ENCODE measurements around the gene FILIP1L.

FILIP1L gene

GRCh38 chr3:99966662-99967416, 147.5 kb downstream of the FILIP1L start:
- Histone ChIP-seq H3K4me1 (ENCODE audit: control insufficient read depth, insufficient read depth, low read length) (no peaks in the 10 kb centered on the region), H3K4me3 (ENCODE audit: insufficient read depth, low read depth, low read length) (no peak overlapping the region), H3K9me3 (ENCODE audit: control insufficient read depth, low read length) (no peaks in the 10 kb centered on the region), H3K27ac (ENCODE audit: insufficient read depth, low read depth, low read length, poor library complexity, severe bottlenecking) (no peak overlapping the region), H3K36me3 (ENCODE audit: control insufficient read depth, insufficient read depth, low read length) (no peaks in the 10 kb centered on the region), H3K27me3 (ENCODE audit: control insufficient read depth, insufficient read depth, low read length, poor library complexity, severe bottlenecking) (no peaks in the 10 kb centered on the region)
- 96 to 98% methylated on average over 7 of the region's 7 CpGs for WGBS, 2 experiments

- H3K4me1 ChIP-seq (ENCODE audit: control insufficient read depth, insufficient read depth, low read length) = no peaks in the 10 kb centered on the region
- WGBS, 2 experiments = 94 to 97% methylated on average over 3 of the region's 3 CpGs
- no peaks in the 10 kb centered on the region for H3K9me3 ChIP-seq (ENCODE audit: control insufficient read depth, low read length)
- H3K27me3 ChIP-seq (ENCODE audit: control insufficient read depth, insufficient read depth, low read length, poor library complexity, severe bottlenecking) = no peaks in the 10 kb centered on the region
- no peaks in the 10 kb centered on the region for H3K36me3 ChIP-seq (ENCODE audit: control insufficient read depth, insufficient read depth, low read length)
- H3K27ac ChIP-seq (ENCODE audit: insufficient read depth, low read depth, low read length, poor library complexity, severe bottlenecking) = no peak overlapping the region
- no peak overlapping the region for H3K4me3 ChIP-seq (ENCODE audit: insufficient read depth, low read depth, low read length)
Observed at GRCh38 chr3:99965681-99966408, 148.5 kb downstream of the FILIP1L start.

DNA sequence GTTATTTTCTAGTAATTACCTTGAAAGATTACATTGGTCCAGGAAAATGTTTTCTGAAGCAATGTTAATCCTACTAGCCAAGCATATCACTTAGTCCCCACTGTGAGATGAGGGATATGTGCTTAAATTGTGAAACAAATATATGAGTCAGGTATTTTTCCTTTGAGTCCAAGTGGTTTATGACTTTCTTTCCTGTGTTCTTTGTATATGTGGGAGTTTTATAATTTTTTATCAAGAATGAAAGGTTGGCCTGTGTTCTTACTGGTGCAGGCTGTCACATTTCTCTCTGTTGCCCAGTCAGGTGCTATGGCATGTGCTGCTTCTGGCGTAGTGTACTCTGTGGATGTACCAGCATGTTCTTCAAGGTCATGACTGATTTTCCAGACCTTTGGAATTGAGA, 149.2 kb downstream of the FILIP1L start:
- H3K9me3 ChIP-seq (ENCODE audit: control insufficient read depth, low read length) = no peaks in the 10 kb centered on the region
- H3K4me3 ChIP-seq (ENCODE audit: insufficient read depth, low read depth, low read length) = no peak overlapping the region
- H3K36me3 ChIP-seq (ENCODE audit: control insufficient read depth, insufficient read depth, low read length) = no peaks in the 10 kb centered on the region
- no peaks in the 10 kb centered on the region for H3K27me3 ChIP-seq (ENCODE audit: control insufficient read depth, insufficient read depth, low read length, poor library complexity, severe bottlenecking)
- 89 to 100% methylated on average over 1 of the region's 1 CpG for WGBS, 2 experiments
- H3K27ac ChIP-seq (ENCODE audit: insufficient read depth, low read depth, low read length, poor library complexity, severe bottlenecking) = no peak overlapping the region
- H3K4me1 ChIP-seq (ENCODE audit: control insufficient read depth, insufficient read depth, low read length) = no peaks in the 10 kb centered on the region

GRCh38 chr3:99962703-99963102, 151.6 kb downstream of the FILIP1L start:
- Histone ChIP-seq H3K27me3 (ENCODE audit: control insufficient read depth, insufficient read depth, low read length, poor library complexity, severe bottlenecking) (no peaks in the 10 kb centered on the region), H3K27ac (ENCODE audit: insufficient read depth, low read depth, low read length, poor library complexity, severe bottlenecking) (no peak overlapping the region), H3K9me3 (ENCODE audit: control insufficient read depth, low read length) (no peaks in the 10 kb centered on the region), H3K36me3 (ENCODE audit: control insufficient read depth, insufficient read depth, low read length) (no peaks in the 10 kb centered on the region), H3K4me1 (ENCODE audit: control insufficient read depth, insufficient read depth, low read length) (no peaks in the 10 kb centered on the region), H3K4me3 (ENCODE audit: insufficient read depth, low read depth, low read length) (no peak overlapping the region)
- WGBS, 2 experiments = 93 to 98% methylated on average over 2 of the region's 2 CpGs

DNA sequence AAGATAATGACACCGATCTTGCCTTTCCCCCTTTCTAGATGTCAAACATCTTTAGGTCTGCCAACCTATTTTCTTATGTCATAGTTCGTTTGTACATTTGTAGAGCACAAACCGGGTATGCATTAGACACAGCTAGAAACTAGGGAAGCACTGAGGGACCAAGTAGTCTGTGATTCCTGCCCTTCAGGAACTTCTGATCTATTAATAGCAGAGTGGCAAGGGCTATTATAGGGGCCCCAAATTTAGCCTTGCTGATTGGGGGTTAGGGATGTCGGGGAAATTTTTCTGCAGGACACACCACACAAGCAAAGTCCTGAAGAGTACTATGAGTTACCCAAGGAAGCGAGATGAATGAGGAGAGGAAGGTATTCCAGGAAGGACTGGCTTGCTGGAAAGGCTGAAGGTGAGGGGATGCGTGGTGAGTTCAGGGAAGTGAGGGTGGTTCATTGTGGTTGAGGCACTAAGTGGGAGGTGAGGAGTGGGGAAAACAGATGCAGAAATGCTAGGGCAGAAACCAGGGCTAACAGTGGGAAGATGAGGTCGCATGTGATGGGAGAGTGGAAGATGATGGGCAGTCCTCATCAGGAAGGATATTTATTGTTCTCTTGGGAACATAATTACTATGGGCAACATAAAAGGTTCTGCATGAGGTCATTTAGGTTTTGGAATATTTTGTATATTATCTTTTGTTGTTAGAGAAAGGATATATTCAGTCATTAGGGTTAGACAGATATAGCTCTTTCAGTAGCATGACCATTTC, 152.4 kb downstream of the FILIP1L start:
- H3K27me3 ChIP-seq (ENCODE audit: control insufficient read depth, insufficient read depth, low read length, poor library complexity, severe bottlenecking) = no peaks in the 10 kb centered on the region
- H3K36me3 ChIP-seq (ENCODE audit: control insufficient read depth, insufficient read depth, low read length) = no peaks in the 10 kb centered on the region
- no peak overlapping the region for H3K4me3 ChIP-seq (ENCODE audit: insufficient read depth, low read depth, low read length)
- 94 to 97% methylated on average over 7 of the region's 7 CpGs for whole genome bisulfite sequencing, 2 experiments
- no peaks in the 10 kb centered on the region for H3K4me1 ChIP-seq (ENCODE audit: control insufficient read depth, insufficient read depth, low read length)
- no peak overlapping the region for H3K27ac ChIP-seq (ENCODE audit: insufficient read depth, low read depth, low read length, poor library complexity, severe bottlenecking)
- H3K9me3 ChIP-seq (ENCODE audit: control insufficient read depth, low read length) = no peaks in the 10 kb centered on the region

DNA sequence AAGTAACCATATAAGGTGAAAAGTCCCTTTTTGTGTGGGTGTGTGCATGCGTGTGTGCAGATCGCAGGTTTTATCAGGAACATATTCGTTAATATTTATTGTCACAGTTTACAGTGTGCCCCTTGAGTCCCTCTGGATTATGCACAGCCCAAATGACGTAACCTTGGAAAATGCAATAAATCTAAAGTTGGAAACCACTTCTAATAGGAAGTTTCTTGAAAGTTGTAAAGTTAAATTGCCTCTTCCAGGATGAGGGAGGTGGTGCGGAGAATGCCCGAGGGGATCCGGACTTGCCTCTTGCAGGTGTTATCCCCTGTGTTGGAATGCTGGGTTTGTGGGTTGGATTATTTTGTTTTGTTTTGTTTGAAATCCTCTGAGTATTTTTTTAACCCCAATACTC, 153.4 kb downstream of the FILIP1L start:
- Histone ChIP-seq H3K27me3 (ENCODE audit: control insufficient read depth, insufficient read depth, low read length, poor library complexity, severe bottlenecking) (no peaks in the 10 kb centered on the region), H3K36me3 (ENCODE audit: control insufficient read depth, insufficient read depth, low read length) (no peaks in the 10 kb centered on the region), H3K4me3 (ENCODE audit: insufficient read depth, low read depth, low read length) (no peak overlapping the region), H3K4me1 (ENCODE audit: control insufficient read depth, insufficient read depth, low read length) (no peaks in the 10 kb centered on the region), H3K9me3 (ENCODE audit: control insufficient read depth, low read length) (no peaks in the 10 kb centered on the region), H3K27ac (ENCODE audit: insufficient read depth, low read depth, low read length, poor library complexity, severe bottlenecking) (no peak overlapping the region)
- WGBS, 2 experiments = 94 to 96% methylated on average over 7 of the region's 7 CpGs

GRCh38 chr3:99960123-99960878, 154.0 kb downstream of the FILIP1L start:
- no peak overlapping the region for H3K4me3 ChIP-seq (ENCODE audit: insufficient read depth, low read depth, low read length)
- no peaks in the 10 kb centered on the region for H3K4me1 ChIP-seq (ENCODE audit: control insufficient read depth, insufficient read depth, low read length)
- H3K36me3 ChIP-seq (ENCODE audit: control insufficient read depth, insufficient read depth, low read length) = no peaks in the 10 kb centered on the region
- no peak overlapping the region for H3K27ac ChIP-seq (ENCODE audit: insufficient read depth, low read depth, low read length, poor library complexity, severe bottlenecking)
- no peaks in the 10 kb centered on the region for H3K27me3 ChIP-seq (ENCODE audit: control insufficient read depth, insufficient read depth, low read length, poor library complexity, severe bottlenecking)
- H3K9me3 ChIP-seq (ENCODE audit: control insufficient read depth, low read length) = no peaks in the 10 kb centered on the region
- WGBS, 2 experiments = 68 to 77% methylated on average over 4 to 5 of the region's 5 CpGs

DNA sequence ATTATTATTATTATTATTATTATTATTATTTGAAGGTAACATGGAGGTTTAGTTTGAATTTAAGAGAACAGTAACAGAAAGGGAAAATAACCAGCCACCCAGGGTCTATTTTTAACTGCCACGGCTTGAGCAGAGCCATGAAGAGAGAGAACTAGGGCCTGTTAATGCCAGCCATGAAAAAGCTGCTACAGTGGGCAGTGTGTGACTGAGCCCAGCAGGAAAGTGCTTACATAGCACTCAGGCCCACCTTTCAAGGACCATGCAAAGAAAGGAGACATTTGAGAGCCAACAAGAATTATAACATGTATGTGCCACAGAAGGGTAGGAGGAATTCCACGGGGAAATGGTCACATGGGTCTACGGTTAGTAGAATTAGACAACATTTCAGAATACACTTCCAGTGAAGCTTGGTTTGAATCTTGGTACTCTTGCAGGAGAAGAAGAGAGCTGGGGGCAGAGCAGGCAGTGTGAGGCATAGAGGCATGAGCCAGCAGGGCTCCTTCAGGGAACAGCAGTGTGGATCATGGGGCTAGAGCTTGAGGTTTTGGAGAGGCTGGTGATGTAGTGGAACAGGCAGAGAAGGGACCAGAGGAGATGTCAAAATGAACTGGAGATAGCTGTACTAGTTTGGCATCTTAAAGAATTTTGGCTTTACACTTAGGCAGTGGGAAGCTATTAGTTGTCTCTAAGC, 155.9 kb downstream of the FILIP1L start:
- H3K36me3 ChIP-seq (ENCODE audit: control insufficient read depth, insufficient read depth, low read length) = no peaks in the 10 kb centered on the region
- H3K27me3 ChIP-seq (ENCODE audit: control insufficient read depth, insufficient read depth, low read length, poor library complexity, severe bottlenecking) = no peaks in the 10 kb centered on the region
- WGBS, 2 experiments = 94 to 96% methylated on average over 3 of the region's 3 CpGs
- H3K4me1 ChIP-seq (ENCODE audit: control insufficient read depth, insufficient read depth, low read length) = no peaks in the 10 kb centered on the region
- no peaks in the 10 kb centered on the region for H3K9me3 ChIP-seq (ENCODE audit: control insufficient read depth, low read length)
- no peak overlapping the region for H3K4me3 ChIP-seq (ENCODE audit: insufficient read depth, low read depth, low read length)
- no peak overlapping the region for H3K27ac ChIP-seq (ENCODE audit: insufficient read depth, low read depth, low read length, poor library complexity, severe bottlenecking)

GRCh38 chr3:99957151-99957796, 157.0 kb downstream of the FILIP1L start:
- no peaks in the 10 kb centered on the region for H3K27me3 ChIP-seq (ENCODE audit: control insufficient read depth, insufficient read depth, low read length, poor library complexity, severe bottlenecking)
- H3K4me1 ChIP-seq (ENCODE audit: control insufficient read depth, insufficient read depth, low read length) = no peaks in the 10 kb centered on the region
- no peaks in the 10 kb centered on the region for H3K9me3 ChIP-seq (ENCODE audit: control insufficient read depth, low read length)
- WGBS, 2 experiments = 84 to 97% methylated on average over 4 of the region's 4 CpGs
- no peaks in the 10 kb centered on the region for H3K36me3 ChIP-seq (ENCODE audit: control insufficient read depth, insufficient read depth, low read length)
- no peak overlapping the region for H3K27ac ChIP-seq (ENCODE audit: insufficient read depth, low read depth, low read length, poor library complexity, severe bottlenecking)
- no peak overlapping the region for H3K4me3 ChIP-seq (ENCODE audit: insufficient read depth, low read depth, low read length)

Measured in ectodermal cell (in vitro differentiated cells).